GM23338 (cell line): ENCODE measurements around the gene EYA2. TPM values are rescaled to one million over a fixed set of nuclear protein-coding genes. Genes with fewer than 3 reads are reported as not detected.

Experiments
- ATAC-seq: fragments of 200-7000 bp; cut with Tn5 transposase; 3 replicates; pipeline ENCODE4 v1.9.1; 2020
- DNase-seq: peaks from one replicate; pipeline ENCODE4 v3.0.0-alpha.2; 2015; ENCODE audit warnings: low spot score
- H2AFZ ChIP-seq: fragments of 200-600 bp; sonication (generic); 2 replicates; pipeline ENCODE4 v1.8.0; 2016; ENCODE audit warnings: antibody characterized with exemption, mild to moderate bottlenecking, moderate library complexity
- H3F3A ChIP-seq: fragments of 200-600 bp; sonication (generic); replicated peaks from 2 replicates; pipeline ENCODE4 v1.8.0; 2017; ENCODE audit warnings: antibody characterized with exemption, mixed run types, low read depth
- H3K27ac ChIP-seq: fragments of 200-600 bp; sonication (generic); 2 replicates; pipeline ENCODE4 v1.6.1; 2016; ENCODE audit warnings: low read depth
- H3K27me3 ChIP-seq: fragments of 200-600 bp; sonication (generic); 2 replicates; pipeline ENCODE4 v1.8.0; 2016; ENCODE audit warnings: mild to moderate bottlenecking, mixed run types, moderate library complexity; ENCODE audit not compliant: insufficient read depth
- H3K36me3 ChIP-seq: fragments of 200-600 bp; sonication (generic); 2 replicates; pipeline ENCODE4 v1.8.0; 2016; ENCODE audit warnings: mild to moderate bottlenecking; ENCODE audit not compliant: insufficient read depth
- H3K4me1 ChIP-seq: fragments of 200-600 bp; sonication (generic); 2 replicates; pipeline ENCODE4 v1.8.0; 2016; ENCODE audit warnings: mild to moderate bottlenecking, moderate library complexity; ENCODE audit not compliant: insufficient read depth
- H3K4me2 ChIP-seq: fragments of 200-600 bp; sonication (generic); 2 replicates; pipeline ENCODE4 v1.7.1; 2017; ENCODE audit warnings: mixed run types
- H3K4me3 ChIP-seq: fragments of 200-600 bp; sonication (generic); 2 replicates; pipeline ENCODE4 v1.6.1; 2016; ENCODE audit warnings: mixed run types
- H3K79me2 ChIP-seq: fragments of 200-600 bp; sonication (generic); replicated peaks from 2 replicates; pipeline ENCODE4 v1.8.0; 2017; ENCODE audit warnings: mild to moderate bottlenecking; ENCODE audit not compliant: insufficient read depth
- H3K9me2 ChIP-seq: fragments of 200-600 bp; sonication (generic); 2 replicates; pipeline ENCODE4 v1.8.0; 2017; ENCODE audit not compliant: insufficient read depth
- H4K20me1 ChIP-seq: fragments of 200-600 bp; sonication (generic); replicated peaks from 2 replicates; pipeline ENCODE4 v1.8.0; 2017; ENCODE audit warnings: mild to moderate bottlenecking; ENCODE audit not compliant: insufficient read depth
- H3K27ac Mint-ChIP-seq: 2 replicates; pipeline ENCODE4 v1.8.0; 2020; ENCODE audit warnings: inconsistent platforms, mild to moderate bottlenecking, moderate library complexity, mixed read lengths
- H3K27me3 Mint-ChIP-seq: 3 replicates; pipeline ENCODE4 v1.8.0; 2022; ENCODE audit warnings: low read depth, mild to moderate bottlenecking, moderate library complexity, mixed read lengths, inconsistent platforms; ENCODE audit not compliant: insufficient read depth, poor library complexity
- H3K36me3 Mint-ChIP-seq: 3 replicates; pipeline ENCODE4 v1.8.0; 2021; ENCODE audit warnings: low read depth, mild to moderate bottlenecking, inconsistent platforms, moderate library complexity, mixed read lengths
- H3K4me1 Mint-ChIP-seq: 3 replicates; pipeline ENCODE4 v1.8.0; 2020; ENCODE audit warnings: mild to moderate bottlenecking, inconsistent platforms, mixed read lengths
- H3K4me3 Mint-ChIP-seq: 3 replicates; pipeline ENCODE4 v1.8.0; 2021; ENCODE audit warnings: moderate library complexity, mild to moderate bottlenecking, inconsistent platforms, mixed read lengths
- H3K9me3 Mint-ChIP-seq: 3 replicates; pipeline ENCODE4 v1.8.0; 2020; ENCODE audit warnings: moderate library complexity, mild to moderate bottlenecking, inconsistent platforms, mixed read lengths
- CREB1 ChIP-seq: fragments of 250-450 bp; sonication (Bioruptor Pico); IDR thresholded peaks from 2 replicates; pipeline ENCODE4 v1.5.0; 2020; ENCODE audit warnings: low read depth, mild to moderate bottlenecking, moderate library complexity
- CTCF ChIP-seq, 2 experiments: fragments of 200-600 bp in 1 of 2; sonication (generic) in 1 of 2; conservative IDR thresholded peaks; 2 replicates each; pipeline versions ENCODE4 v1.5.1 to v1.6.1; 2016 to 2017; ENCODE audit warnings: antibody characterized with exemption in 2 of 2, low read depth in 2 of 2, mild to moderate bottlenecking in 2 of 2, moderate library complexity in 1 of 2
- ETS1 ChIP-seq: IDR thresholded peaks from 2 replicates; pipeline ENCODE4 v1.6.1; 2016; ENCODE audit warnings: antibody characterized with exemption
- EZH2 ChIP-seq: fragments of 200-600 bp; sonication (generic); IDR thresholded peaks from one replicate; pipeline ENCODE4 v1.8.0; 2017; ENCODE audit warnings: antibody characterized with exemption, mild to moderate bottlenecking, low read depth; ENCODE audit not compliant: unreplicated experiment
- EZH2phosphoT487 ChIP-seq: fragments of 200-600 bp; sonication (generic); IDR thresholded peaks from one replicate; pipeline ENCODE4 v1.8.1; 2018; ENCODE audit warnings: antibody characterized with exemption; ENCODE audit not compliant: unreplicated experiment
- JUNB ChIP-seq: IDR thresholded peaks from one replicate; pipeline ENCODE4 v1.6.1; 2016; ENCODE audit warnings: antibody characterized with exemption; ENCODE audit not compliant: unreplicated experiment
- NANOG ChIP-seq: IDR thresholded peaks from 2 replicates; pipeline ENCODE4 v1.6.1; 2016; ENCODE audit warnings: antibody characterized with exemption, borderline replicate concordance
- POLR2AphosphoS5 ChIP-seq: IDR thresholded peaks from 2 replicates; pipeline ENCODE4 v1.6.1; 2016; ENCODE audit warnings: antibody characterized with exemption, low read depth
- REST ChIP-seq: IDR thresholded peaks from one replicate; pipeline ENCODE4 v1.6.1; 2018; ENCODE audit warnings: antibody characterized with exemption; ENCODE audit not compliant: unreplicated experiment
- STAT1 ChIP-seq: IDR thresholded peaks from one replicate; pipeline ENCODE4 v1.6.1; 2016; ENCODE audit warnings: antibody characterized with exemption; ENCODE audit not compliant: unreplicated experiment
- ZNF114 ChIP-seq: fragments of 250-450 bp; sonication (Bioruptor Pico); IDR thresholded peaks from 2 replicates; pipeline ENCODE4 v1.5.0; 2020; ENCODE audit warnings: mild to moderate bottlenecking, moderate library complexity
- ZNF331 ChIP-seq: fragments of 250-450 bp; sonication (Bioruptor Pico); IDR thresholded peaks from 2 replicates; pipeline ENCODE4 v1.5.0; 2020; ENCODE audit warnings: low read depth, mild to moderate bottlenecking, moderate library complexity
- ZNF462 ChIP-seq: fragments of 250-450 bp; sonication (Bioruptor Pico); IDR thresholded peaks from 2 replicates; pipeline ENCODE4 v1.5.0; 2020; ENCODE audit warnings: mild to moderate bottlenecking, moderate library complexity
- polyA plus RNA-seq: library from polyadenylated mRNA; unstranded; fragments of >200 nt; fragmentation: Nextera tagmentation; extraction: Ambion mirVana; gene quantifications from 2 replicates; pipeline ENCODE4 v1.2.1, GENCODE V29; 2016
- total RNA-seq: library from RNA; depleted of rRNA; stranded (reverse); fragments of >200 nt; shearing (Covaris generic); gene quantifications from 2 replicates; pipeline ENCODE4 v1.2.3, GENCODE V29; 2014

Gene EYA2
- total and polyA plus RNA-seq, 2 experiments from 2014 or later, result 0.50 to 0.56 TPM

GRCh38 chr20:47049771-47050170 lies 155.1 kb downstream of the EYA2 start:
- H3K27ac ChIP-seq, result no peak overlapping the region
- no peaks in the 10 kb centered on the region for H3K27me3 ChIP-seq
- Mint-ChIP-seq H3K9me3 (peaks cover 10% of the 10 kb centered on the region; the same call in 1 of the 3 replicates), H3K36me3 (no peaks in the 10 kb centered on the region), H3K27ac (no peak overlapping the region), H3K4me3 (no peak overlapping the region), H3K4me1 (no peaks in the 10 kb centered on the region), H3K27me3 (peaks cover 7% of the 10 kb centered on the region)
- H3K9me2 ChIP-seq, result no peaks in the 10 kb centered on the region
- H3K4me1 ChIP-seq, result no peaks in the 10 kb centered on the region
- no peaks in the 10 kb centered on the region for H3F3A ChIP-seq
- H3K79me2 ChIP-seq, result no peaks in the 10 kb centered on the region
- no peak overlapping the region; the same call in 1 of the 2 replicates for H2AFZ ChIP-seq
- H3K4me3 ChIP-seq, result no peak overlapping the region
- TF ChIP-seq NANOG (no peak), REST (no peak), ETS1 (no peak), POLR2AphosphoS5 (no peak), EZH2phosphoT487 (no peak), STAT1 (no peak), ZNF331 (CRISPR knock-in tag) (no peak), ZNF114 (no peak), EZH2 (no peak), JUNB (no peak), CTCF (conservative IDR thresholded peaks at IDR 0.05; ENCODE audit: low read depth in 2 of 2) (no peak), CREB1 (CRISPR knock-in tag) (no peak), ZNF462 (no peak)
- ATAC-seq (no peak), DNase-seq (no peak)
- H4K20me1 ChIP-seq, result no peaks in the 10 kb centered on the region
- H3K36me3 ChIP-seq, result no peaks in the 10 kb centered on the region
- H3K4me2 ChIP-seq, result no peak overlapping the region
